BLaER1 (cell line): Measurements from ENCODE around the gene GATAD2B.

Source experiments
- H3K27ac ChIP-seq: shearing (Covaris generic); formaldehyde crosslinking; 2 replicates; pipeline ENCODE4 v1.8.1; 2022
- H3K27me3 ChIP-seq: shearing (Covaris generic); formaldehyde crosslinking; 2 replicates; pipeline ENCODE4 v1.8.1; 2022
- H3K36me3 ChIP-seq: shearing (Covaris generic); formaldehyde crosslinking; 2 replicates; pipeline ENCODE4 v1.8.1; 2022
- H3K4me1 ChIP-seq: shearing (Covaris generic); formaldehyde crosslinking; 2 replicates; pipeline ENCODE4 v1.8.1; 2022
- H3K4me2 ChIP-seq: shearing (Covaris generic); formaldehyde crosslinking; 2 replicates; pipeline ENCODE4 v1.8.1; 2022
- H3K4me3 ChIP-seq: shearing (Covaris generic); formaldehyde crosslinking; 2 replicates; pipeline ENCODE4 v1.8.1; 2022
- H3K9ac ChIP-seq: shearing (Covaris generic); formaldehyde crosslinking; 2 replicates; pipeline ENCODE4 v1.8.1; 2022
- H3K9me3 ChIP-seq: shearing (Covaris generic); formaldehyde crosslinking; 2 replicates; pipeline ENCODE4 v1.8.1; 2022
- H4K20me1 ChIP-seq: shearing (Covaris generic); formaldehyde crosslinking; 2 replicates; pipeline ENCODE4 v1.8.1; 2022
- Cebpa-rat ChIP-seq: shearing (Covaris generic); IDR thresholded peaks from 2 replicates; pipeline ENCODE4 v1.8.1; 2022

Gene GATAD2B

DNA sequence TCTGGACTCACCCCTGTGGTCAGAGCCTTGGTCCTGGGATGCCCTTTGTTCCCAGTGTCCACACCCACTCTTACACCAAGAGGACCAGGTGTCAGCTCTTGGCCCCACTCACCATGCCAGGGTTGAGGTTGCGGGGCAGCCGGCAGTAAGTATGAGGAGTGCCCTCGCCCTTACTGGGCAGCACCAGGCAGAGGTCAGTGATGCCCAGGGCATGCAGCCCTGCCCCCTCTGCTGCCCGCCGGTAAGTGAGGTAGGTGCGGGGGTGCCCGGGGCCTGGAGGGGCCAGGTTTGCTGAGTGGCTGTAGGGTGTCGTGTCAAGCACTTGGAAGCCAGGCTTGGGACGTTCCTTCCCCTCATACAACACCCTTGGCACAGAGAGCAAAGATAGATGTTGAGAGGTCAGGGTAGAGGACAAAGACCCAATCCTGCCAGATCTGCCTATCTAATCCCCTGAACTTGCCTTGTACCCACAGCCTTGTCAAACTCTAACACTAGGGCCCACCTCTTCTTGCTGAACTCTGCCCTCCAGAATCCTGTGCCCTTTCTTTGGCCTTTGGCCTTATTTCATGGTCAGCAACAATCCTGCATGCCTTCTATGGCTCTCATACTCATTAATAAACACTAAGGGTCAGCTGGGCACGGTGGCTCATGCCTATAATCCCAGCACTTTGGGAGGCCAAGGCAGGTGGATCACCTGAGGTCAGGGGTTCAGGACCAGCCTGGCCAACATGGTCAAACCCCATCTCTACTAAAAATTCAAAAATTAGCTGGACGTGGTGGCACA lies 20.2 kb upstream of the GATAD2B start:
- Histone ChIP-seq H3K4me3 (no peak overlapping the region), H3K9ac (no peak overlapping the region), H3K27ac (0 out of 2 replicates have a peak overlapping the region, but pooled peaks have one; percentile 9), H3K27me3 (no peaks in the 10 kb centered on the region), H3K36me3 (peaks cover 73% of the 10 kb centered on the region), H3K4me1 (peaks cover 47% of the 10 kb centered on the region), H4K20me1 (peaks cover 15% of the 10 kb centered on the region), H3K4me2 (no peak overlapping the region), H3K9me3 (no peaks in the 10 kb centered on the region)
- TF ChIP-seq Cebpa-rat = no peak

DNA sequence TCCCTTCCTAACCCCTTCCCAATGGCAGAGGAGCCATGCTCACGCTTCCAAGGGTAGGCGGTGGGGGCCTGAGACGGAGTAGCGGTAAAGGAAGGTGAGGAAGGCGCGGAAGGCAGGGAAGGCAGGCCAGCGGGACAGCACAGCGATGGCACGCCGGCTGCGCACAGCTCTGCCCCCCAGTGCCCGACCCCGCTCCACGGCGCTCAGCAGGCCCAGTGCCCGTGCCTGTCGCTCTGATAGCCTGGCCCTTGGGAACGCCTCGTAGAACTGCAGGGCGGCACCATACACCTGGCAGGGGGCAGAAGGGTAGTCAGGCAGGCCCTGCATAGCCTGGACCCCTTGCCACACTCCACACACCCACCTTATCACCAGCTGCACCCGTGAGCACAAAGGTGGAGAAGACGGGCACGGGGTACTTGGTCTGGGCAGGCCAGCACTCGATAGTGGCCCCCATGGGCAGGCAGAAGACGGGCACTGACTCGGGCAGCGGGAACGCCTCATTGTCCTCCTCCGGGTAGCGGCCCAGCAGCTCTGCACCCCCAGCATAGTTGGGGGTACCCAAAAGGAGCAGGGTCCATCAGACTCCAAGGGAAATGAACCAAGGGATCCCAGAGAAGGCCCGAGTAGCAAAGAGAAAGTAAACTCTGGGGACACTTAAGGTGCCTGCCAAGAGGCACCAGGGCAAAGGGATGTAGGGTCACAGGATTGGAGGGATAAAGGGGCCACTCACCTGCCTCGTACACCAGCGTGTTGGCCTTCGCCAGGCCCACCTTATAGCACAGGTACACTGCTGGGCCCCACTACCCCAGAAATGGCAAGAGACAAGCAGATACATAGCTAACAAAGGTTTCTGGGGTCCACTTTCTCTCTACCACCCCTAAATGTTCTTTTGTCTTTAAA lies 19.3 kb upstream of the GATAD2B start:
- no peak overlapping the region for H3K4me3 ChIP-seq
- H4K20me1 ChIP-seq = peaks cover 15% of the 10 kb centered on the region
- TF ChIP-seq Cebpa-rat = no peak
- H3K9me3 ChIP-seq = no peaks in the 10 kb centered on the region
- 0 out of 2 replicates have a peak overlapping the region, but pooled peaks have one; percentile 9 for H3K27ac ChIP-seq
- no peak overlapping the region for H3K9ac ChIP-seq
- H3K4me1 ChIP-seq = peaks cover 44% of the 10 kb centered on the region
- no peak overlapping the region for H3K4me2 ChIP-seq
- no peaks in the 10 kb centered on the region for H3K27me3 ChIP-seq
- peaks cover 73% of the 10 kb centered on the region for H3K36me3 ChIP-seq

DNA sequence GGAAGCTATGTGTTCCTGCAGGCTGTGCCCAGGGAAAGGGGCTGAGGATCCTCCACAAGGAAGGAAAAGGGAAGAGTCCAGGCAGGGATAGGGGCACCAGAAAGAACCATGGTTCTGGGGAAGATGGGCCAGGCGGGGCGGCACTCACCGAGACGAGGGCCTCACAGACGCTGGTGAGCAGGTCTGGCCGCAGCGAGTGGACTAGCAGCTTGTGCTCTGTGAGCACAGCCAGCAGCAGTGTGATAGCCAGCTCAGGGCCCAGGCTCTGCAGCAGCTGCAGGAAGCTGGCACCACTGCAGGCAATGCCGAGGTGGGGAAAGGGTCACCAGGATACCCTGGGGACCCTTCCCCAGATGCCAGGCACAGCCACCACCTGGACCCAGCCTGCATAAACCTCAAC lies 18.0 kb upstream of the GATAD2B start:
- H4K20me1 ChIP-seq = peaks cover 15% of the 10 kb centered on the region
- H3K27me3 ChIP-seq = no peaks in the 10 kb centered on the region
- H3K9ac ChIP-seq = no peak overlapping the region; the same call in 1 of the 2 replicates
- H3K4me1 ChIP-seq = peaks cover 38% of the 10 kb centered on the region
- H3K36me3 ChIP-seq = peaks cover 85% of the 10 kb centered on the region
- no peak overlapping the region for H3K4me2 ChIP-seq
- H3K9me3 ChIP-seq = no peaks in the 10 kb centered on the region
- no peak for TF ChIP-seq Cebpa-rat
- peak overlapping the region; percentile 30 for H3K27ac ChIP-seq
- H3K4me3 ChIP-seq = no peak overlapping the region

DNA sequence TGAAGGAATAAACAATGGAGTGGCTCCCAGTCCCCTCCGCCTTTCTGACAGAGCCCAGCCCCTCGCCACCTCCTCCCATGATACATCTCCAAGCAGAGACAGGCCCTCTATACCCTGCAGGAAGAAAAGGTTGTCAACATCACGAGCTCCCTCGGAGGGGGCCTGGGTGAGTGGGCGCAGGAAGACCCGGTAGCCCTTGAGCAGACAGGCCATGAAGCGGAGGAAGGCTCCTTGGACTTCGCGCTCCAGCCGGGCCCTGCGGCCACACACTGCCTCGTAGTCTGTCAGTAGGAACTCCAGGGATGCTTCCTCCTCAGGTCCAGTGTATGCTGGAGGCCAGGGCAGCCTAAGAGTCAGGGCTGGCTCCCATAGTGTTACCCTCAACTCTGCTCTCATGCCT lies 16.7 kb upstream of the GATAD2B start:
- Histone ChIP-seq H3K4me3 (no peak overlapping the region), H3K27ac (no peak overlapping the region), H3K36me3 (peaks cover 98% of the 10 kb centered on the region), H3K27me3 (no peaks in the 10 kb centered on the region), H4K20me1 (peaks cover 15% of the 10 kb centered on the region), H3K4me2 (no peak overlapping the region), H3K4me1 (peaks cover 33% of the 10 kb centered on the region), H3K9ac (no peak overlapping the region), H3K9me3 (no peaks in the 10 kb centered on the region)
- TF ChIP-seq Cebpa-rat = no peak

DNA sequence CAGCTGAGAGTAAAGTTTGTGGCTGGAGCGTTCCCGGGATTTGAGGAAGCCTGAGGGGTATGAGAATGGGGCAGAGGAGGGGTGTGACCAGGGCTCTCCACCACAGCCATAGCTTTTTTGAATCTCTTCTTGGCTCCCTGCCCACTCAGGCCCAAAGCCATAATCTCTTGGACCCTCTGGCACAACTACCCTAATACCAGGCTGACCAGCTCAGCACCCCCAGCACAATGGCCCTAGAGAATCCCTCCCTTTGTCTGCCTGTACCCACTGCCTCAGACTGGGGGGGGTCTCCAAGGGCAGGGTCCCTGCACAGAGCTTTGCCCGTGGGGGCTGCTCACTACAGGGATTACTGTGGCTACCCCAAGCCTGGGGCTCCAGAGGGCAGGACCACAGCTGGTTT lies 16.2 kb upstream of the GATAD2B start:
- H3K4me2 ChIP-seq = no peak overlapping the region
- no peak overlapping the region for H3K4me3 ChIP-seq
- peaks cover 15% of the 10 kb centered on the region for H4K20me1 ChIP-seq
- H3K27ac ChIP-seq = no peak overlapping the region
- no peak for TF ChIP-seq Cebpa-rat
- no peaks in the 10 kb centered on the region for H3K27me3 ChIP-seq
- H3K9me3 ChIP-seq = no peaks in the 10 kb centered on the region
- H3K4me1 ChIP-seq = peaks cover 28% of the 10 kb centered on the region
- H3K9ac ChIP-seq = no peak overlapping the region
- peaks cover 100% of the 10 kb centered on the region for H3K36me3 ChIP-seq

DNA sequence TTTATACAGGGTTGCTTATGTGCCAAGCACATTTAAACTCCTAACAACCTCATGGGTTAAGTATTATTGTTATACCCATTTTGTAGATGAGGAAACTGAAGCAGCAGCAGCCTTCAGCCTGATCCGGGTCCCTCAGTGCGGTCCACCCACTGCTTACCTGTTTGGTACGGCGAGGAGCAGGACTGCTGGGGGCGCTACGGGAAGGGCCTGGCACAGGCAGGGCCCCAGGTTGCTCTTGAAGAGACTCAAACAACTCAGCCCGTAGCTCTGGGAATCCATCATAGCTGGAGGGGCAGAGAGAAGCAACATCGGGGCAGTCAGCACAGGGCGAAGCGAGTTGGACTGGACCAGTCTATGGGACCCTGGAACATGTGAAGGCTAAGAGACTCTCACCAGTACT lies 14.6 kb upstream of the GATAD2B start:
- H3K4me2 ChIP-seq = no peak overlapping the region
- peaks cover 14% of the 10 kb centered on the region; the same call in 1 of the 2 replicates for H3K4me1 ChIP-seq
- H3K27ac ChIP-seq = no peak overlapping the region
- H3K9ac ChIP-seq = no peak overlapping the region
- H3K4me3 ChIP-seq = no peak overlapping the region
- H3K36me3 ChIP-seq = peaks cover 100% of the 10 kb centered on the region
- H4K20me1 ChIP-seq = peaks cover 15% of the 10 kb centered on the region
- H3K27me3 ChIP-seq = no peaks in the 10 kb centered on the region
- no peak for TF ChIP-seq Cebpa-rat
- H3K9me3 ChIP-seq = no peaks in the 10 kb centered on the region

DNA sequence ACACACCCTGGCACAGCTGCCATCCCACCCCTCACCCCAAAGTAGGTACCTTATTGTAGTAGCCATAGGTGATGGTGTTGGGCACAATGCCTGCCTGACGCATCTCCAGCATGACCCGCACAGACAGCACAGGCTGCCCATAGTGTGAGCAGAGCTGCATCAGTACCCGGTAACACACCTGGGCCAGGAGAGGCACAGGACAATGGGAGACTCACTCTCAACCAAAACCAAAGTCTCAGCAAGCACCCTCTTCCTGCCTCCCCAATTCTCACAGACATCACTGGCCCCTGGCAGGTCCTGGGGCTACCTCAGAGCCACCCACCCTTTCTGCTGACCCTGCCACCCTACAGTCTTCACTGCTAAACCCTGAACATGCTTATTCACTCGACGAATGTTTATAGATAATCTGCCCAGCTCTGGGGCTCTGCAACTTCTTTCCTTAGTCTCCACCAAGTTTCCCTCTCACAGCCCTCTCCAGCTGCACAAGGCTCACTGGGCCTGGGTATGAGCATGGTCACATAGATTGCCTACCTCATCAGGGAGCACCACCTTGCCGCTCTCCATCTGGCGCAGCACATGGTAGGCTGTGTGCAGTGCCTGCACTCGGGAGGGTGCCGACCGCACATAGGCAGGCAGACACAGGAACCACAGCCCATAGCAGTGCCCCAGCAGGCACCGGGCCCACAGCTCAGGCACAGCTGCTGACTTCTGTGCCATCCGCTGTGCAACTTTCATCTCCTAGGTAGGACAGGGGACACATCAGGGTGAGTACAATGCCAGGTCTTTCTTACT lies 13.4 kb upstream of the GATAD2B start:
- peaks cover 100% of the 10 kb centered on the region for H3K36me3 ChIP-seq
- no peak overlapping the region for H3K4me2 ChIP-seq
- H3K27me3 ChIP-seq = no peaks in the 10 kb centered on the region
- TF ChIP-seq Cebpa-rat = no peak
- H3K4me3 ChIP-seq = no peak overlapping the region
- H4K20me1 ChIP-seq = peaks cover 14% of the 10 kb centered on the region
- no peak overlapping the region for H3K27ac ChIP-seq
- no peak overlapping the region for H3K9ac ChIP-seq
- H3K9me3 ChIP-seq = no peaks in the 10 kb centered on the region
- peaks cover 5% of the 10 kb centered on the region; the same call in 1 of the 2 replicates for H3K4me1 ChIP-seq

DNA sequence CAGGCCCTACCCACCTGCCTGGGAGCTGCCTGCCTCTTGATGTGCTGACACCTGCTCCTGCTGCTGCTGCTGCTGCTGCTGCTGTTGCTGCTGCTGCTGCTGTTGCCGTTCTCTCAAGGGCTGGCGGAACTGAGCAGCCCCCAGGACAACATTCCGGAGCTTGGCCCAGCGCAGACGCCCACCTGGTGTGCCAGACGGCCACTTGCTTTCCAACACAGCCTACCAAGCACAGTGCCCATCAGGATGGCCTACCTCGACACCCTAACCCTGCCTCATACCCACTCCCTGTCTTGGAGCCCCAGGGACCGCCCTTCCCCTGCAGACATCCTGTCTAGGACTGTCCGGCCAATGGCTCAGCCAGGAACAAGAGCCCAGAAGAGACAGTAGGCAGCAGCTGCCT lies 12.0 kb upstream of the GATAD2B start:
- H3K4me2 ChIP-seq = no peak overlapping the region
- H3K9ac ChIP-seq = no peak overlapping the region
- peaks cover 2% of the 10 kb centered on the region; the same call in 1 of the 2 replicates for H3K4me1 ChIP-seq
- no peaks in the 10 kb centered on the region for H4K20me1 ChIP-seq
- no peak for TF ChIP-seq Cebpa-rat
- H3K27ac ChIP-seq = no peak overlapping the region
- no peak overlapping the region for H3K4me3 ChIP-seq
- peaks cover 100% of the 10 kb centered on the region for H3K36me3 ChIP-seq
- H3K9me3 ChIP-seq = no peaks in the 10 kb centered on the region
- H3K27me3 ChIP-seq = no peaks in the 10 kb centered on the region

DNA sequence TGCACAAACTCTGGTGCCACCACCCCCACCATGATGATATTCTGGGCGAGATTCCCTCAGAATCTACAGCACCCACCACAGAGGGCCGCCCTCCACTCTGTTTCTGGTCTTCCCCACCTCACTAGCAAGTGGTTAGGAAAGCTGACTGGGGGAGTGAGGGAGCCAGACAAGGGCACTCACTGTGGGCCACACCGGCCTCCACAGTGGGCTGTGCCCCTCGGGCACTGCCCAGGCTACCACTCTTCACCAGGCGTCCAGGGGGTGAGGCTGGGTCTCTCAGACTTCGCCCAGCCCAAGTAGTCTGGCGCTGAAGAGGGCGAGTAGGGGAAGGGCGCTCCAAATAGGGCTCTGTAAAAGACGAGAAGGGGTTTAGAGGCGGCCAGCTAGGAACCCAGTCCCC lies 11.2 kb upstream of the GATAD2B start:
- Histone ChIP-seq H3K4me2 (no peak overlapping the region), H3K9me3 (no peaks in the 10 kb centered on the region), H3K27me3 (no peaks in the 10 kb centered on the region), H3K4me1 (peaks cover 10% of the 10 kb centered on the region), H3K9ac (no peak overlapping the region), H3K36me3 (peaks cover 100% of the 10 kb centered on the region), H3K4me3 (no peak overlapping the region), H4K20me1 (no peaks in the 10 kb centered on the region), H3K27ac (no peak overlapping the region)
- TF ChIP-seq Cebpa-rat = no peak
